Measurements from ENCODE around the gene OR1L8. TPM values are rescaled to one million over a fixed set of nuclear protein-coding genes. Genes with fewer than 3 reads are reported as not detected.

The OR1L8 gene
- total and polyA plus RNA-seq, 2 experiments from 2014 or later: 0.22 TPM; not detected in 1

- H3K4me3 ChIP-seq: no peak overlapping the region
- no peak overlapping the region for H3K9ac ChIP-seq
- H3F3A ChIP-seq (ENCODE audit: insufficient read depth): no peaks in the 10 kb centered on the region
- no peaks in the 10 kb centered on the region for H3K27me3 ChIP-seq (replicated peaks; ENCODE audit: insufficient read depth)
- no peaks in the 10 kb centered on the region for H3K9me2 ChIP-seq (ENCODE audit: insufficient read depth)
- H3K79me2 ChIP-seq (ENCODE audit: insufficient read depth): no peaks in the 10 kb centered on the region
- in situ Hi-C loops (cut with MboI): no loop called here
- H4K20me1 ChIP-seq (ENCODE audit: insufficient read depth): no peaks in the 10 kb centered on the region
- H3K36me3 ChIP-seq (ENCODE audit: low read depth): no peaks in the 10 kb centered on the region
- 51 to 59% methylated on average over 9 of the region's 9 CpGs for WGBS, 2 experiments (ENCODE audit: low coverage in 1 of 2, low lambda C conversion rate in 2 of 2, missing lambda C conversion rate in 2 of 2)
- no peak overlapping the region for H3K4me2 ChIP-seq (ENCODE audit: unreplicated experiment)
- no peak overlapping the region for H3K27ac ChIP-seq
- no peaks in the 10 kb centered on the region for H3K9me3 ChIP-seq (ENCODE audit: low read depth)
- TF ChIP-seq EZH2phosphoT487 (IDR thresholded peaks at IDR 0.05; ENCODE audit: insufficient read depth, low read depth): no peak
- no peak overlapping the region for H2AFZ ChIP-seq
- no peak for DNase-seq
- H3K4me1 ChIP-seq (ENCODE audit: insufficient read depth): no peaks in the 10 kb centered on the region
Measured at GRCh38 chr9:122562134-122562760, 20.9 kb downstream of the OR1L8 start.

- Histone ChIP-seq H3K9me3 (ENCODE audit: low read depth) (no peaks in the 10 kb centered on the region), H3K27ac (no peak overlapping the region), H2AFZ (no peak overlapping the region), H3K79me2 (ENCODE audit: insufficient read depth) (no peaks in the 10 kb centered on the region), H3K4me2 (ENCODE audit: unreplicated experiment) (no peak overlapping the region), H3K36me3 (ENCODE audit: low read depth) (no peaks in the 10 kb centered on the region), H3K9ac (no peak overlapping the region), H3K27me3 (replicated peaks; ENCODE audit: insufficient read depth) (no peaks in the 10 kb centered on the region), H4K20me1 (ENCODE audit: insufficient read depth) (no peaks in the 10 kb centered on the region), H3F3A (ENCODE audit: insufficient read depth) (no peaks in the 10 kb centered on the region), H3K4me1 (ENCODE audit: insufficient read depth) (no peaks in the 10 kb centered on the region), H3K9me2 (ENCODE audit: insufficient read depth) (no peaks in the 10 kb centered on the region), H3K4me3 (no peak overlapping the region)
- WGBS, 2 experiments (ENCODE audit: low coverage in 1 of 2, low lambda C conversion rate in 2 of 2, missing lambda C conversion rate in 2 of 2): 70 to 76% methylated on average over 4 of the region's 4 CpGs
- TF ChIP-seq EZH2phosphoT487 (IDR thresholded peaks at IDR 0.05; ENCODE audit: insufficient read depth, low read depth): no peak
- no peak for TF ChIP-seq EZH2 (IDR thresholded peaks at IDR 0.05; ENCODE audit: insufficient read depth, poor library complexity, severe bottlenecking)
- in situ Hi-C loops (cut with MboI): no loop called here
- no peak for DNase-seq
Measured at GRCh38 chr9:122561446-122561845, 21.7 kb downstream of the OR1L8 start.

- TF ChIP-seq EZH2 (IDR thresholded peaks at IDR 0.05; ENCODE audit: insufficient read depth, poor library complexity, severe bottlenecking) (no peak), EZH2phosphoT487 (IDR thresholded peaks at IDR 0.05; ENCODE audit: insufficient read depth, low read depth) (no peak)
- H3F3A ChIP-seq (ENCODE audit: insufficient read depth): no peaks in the 10 kb centered on the region
- in situ Hi-C loops (cut with MboI): no loop called here
Measured at GRCh38 chr9:122552812-122553211, 30.4 kb downstream of the OR1L8 start, which contains the start of gene OR1N2. OR1N2 (plus strand) TSS chr9:122553112; CDS start chr9:122553212, 100 bp downstream.

GRCh38 chr9:122551371-122551770, 31.8 kb downstream of the OR1L8 start:
- in situ Hi-C loops (cut with MboI): no loop called here
- Histone ChIP-seq H3K9me3 (ENCODE audit: low read depth) (no peaks in the 10 kb centered on the region), H3K27ac (no peak overlapping the region), H2AFZ (no peak overlapping the region), H3K79me2 (ENCODE audit: insufficient read depth) (no peaks in the 10 kb centered on the region), H3K4me1 (ENCODE audit: insufficient read depth) (no peaks in the 10 kb centered on the region), H3K36me3 (ENCODE audit: low read depth) (no peaks in the 10 kb centered on the region), H3K27me3 (replicated peaks; ENCODE audit: insufficient read depth) (no peaks in the 10 kb centered on the region), H3K4me2 (ENCODE audit: unreplicated experiment) (no peak overlapping the region), H4K20me1 (ENCODE audit: insufficient read depth) (no peaks in the 10 kb centered on the region), H3K4me3 (no peak overlapping the region), H3F3A (ENCODE audit: insufficient read depth) (no peaks in the 10 kb centered on the region), H3K9ac (no peak overlapping the region), H3K9me2 (ENCODE audit: insufficient read depth) (no peaks in the 10 kb centered on the region)
- 69 to 73% methylated on average over 5 of the region's 5 CpGs for WGBS, 2 experiments (ENCODE audit: low coverage in 1 of 2, low lambda C conversion rate in 2 of 2, missing lambda C conversion rate in 2 of 2)
- DNase-seq: no peak
- no peak for TF ChIP-seq EZH2 (IDR thresholded peaks at IDR 0.05; ENCODE audit: insufficient read depth, poor library complexity, severe bottlenecking)
- no peak for TF ChIP-seq EZH2phosphoT487 (IDR thresholded peaks at IDR 0.05; ENCODE audit: insufficient read depth, low read depth)

More at GRCh38 chr9:122552812-122553211, 30.4 kb downstream of the OR1L8 start, which contains the start of gene OR1N2:
- Histone ChIP-seq H3K79me2 (ENCODE audit: insufficient read depth) (no peaks in the 10 kb centered on the region), H3K9ac (no peak within 1 kb of the TSS), H4K20me1 (ENCODE audit: insufficient read depth) (no peaks in the 10 kb centered on the region), H3K4me3 (no peak within 1 kb of the TSS), H3K27ac (no peak within 1 kb of the TSS), H3K4me1 (ENCODE audit: insufficient read depth) (no peaks in the 10 kb centered on the region), H3K27me3 (replicated peaks; ENCODE audit: insufficient read depth) (no peaks in the 10 kb centered on the region), H3K9me3 (ENCODE audit: low read depth) (no peaks in the 10 kb centered on the region), H3K9me2 (ENCODE audit: insufficient read depth) (no peaks in the 10 kb centered on the region), H2AFZ (no peak within 1 kb of the TSS), H3K4me2 (ENCODE audit: unreplicated experiment) (no peak within 1 kb of the TSS), H3K36me3 (ENCODE audit: low read depth) (no peaks in the 10 kb centered on the region)
- WGBS, 2 experiments (ENCODE audit: low coverage in 1 of 2, low lambda C conversion rate in 2 of 2, missing lambda C conversion rate in 2 of 2): 72 to 75% methylated on average over 2 of the region's 2 CpGs
- DNase-seq: no peak
